ENCODE results near the gene PCED1A. TPM values are rescaled to one million over a fixed set of nuclear protein-coding genes. Genes with fewer than 3 reads are reported as not detected.

The PCED1A gene
- 22.2 and 34.0 TPM in 2 replicates for total RNA-seq

GRCh38 chr20:2840138-2840966 lies at the start of gene PCED1A, which contains the start of gene VPS16:
Gene PCED1A (minus strand): TSS chr20:2840655. CDS start chr20:2839912, 743 bp downstream.
Gene VPS16 (plus strand): TSS chr20:2840745. CDS start chr20:2840775, 30 bp downstream.

GRCh38 chr20:2873010-2873746 lies 32.7 kb upstream of the PCED1A start, which contains the start of gene PTPRA:
Gene PTPRA (plus strand): TSS chr20:2873481. CDS start chr20:2964278, 90,797 bp downstream.

GRCh38 chr20:2816030-2816582 lies 24.3 kb downstream of the PCED1A start, which contains the start of gene TMEM239:
Gene TMEM239 (plus strand): TSS chr20:2816364. CDS start chr20:2816555, 191 bp downstream.

GRCh38 chr20:2814587-2815051 lies 25.8 kb downstream of the PCED1A start, which contains the start of gene C20orf141:
Gene C20orf141 (plus strand): TSS chr20:2814987. CDS start chr20:2815185, 198 bp downstream.

GRCh38 chr20:2800521-2801285 lies 39.8 kb downstream of the PCED1A start, which contains the start of gene CPXM1:
Gene CPXM1 (minus strand): TSS chr20:2800627. CDS start chr20:2800572, 55 bp downstream.

Other genes starting within 250 kb of the PCED1A start
- gene NOP56, start 188.0 kb downstream of the PCED1A start, total RNA-seq: 146 and 205 TPM in 2 replicates
- 87.4 and 137 TPM in 2 replicates for gene IDH3B, start 176.4 kb downstream of the PCED1A start, total RNA-seq
- 1.2 and 4.1 TPM in 2 replicates for gene EBF4, start 147.9 kb downstream of the PCED1A start, total RNA-seq
- 3.5 and 4.8 TPM in 2 replicates for gene CPXM1, start 40.0 kb downstream of the PCED1A start, total RNA-seq
- gene C20orf141, start 25.7 kb downstream of the PCED1A start, total RNA-seq: not detected in 2 replicates
- not detected in 2 replicates for gene TMEM239, start 24.3 kb downstream of the PCED1A start, total RNA-seq
- 59.4 and 68.6 TPM in 2 replicates for gene VPS16, start 90 bp upstream of the PCED1A start, total RNA-seq
- gene PTPRA, start 32.8 kb upstream of the PCED1A start, total RNA-seq: 25.3 and 25.6 TPM in 2 replicates
- gene GNRH2, start 203.0 kb upstream of the PCED1A start, total RNA-seq: 0.11 TPM in 1 of 2 replicates, not detected in the other
- 41.9 and 51.1 TPM in 2 replicates for gene MRPS26, start 205.4 kb upstream of the PCED1A start, total RNA-seq
- not detected in 2 replicates for gene OXT, start 231.0 kb upstream of the PCED1A start, total RNA-seq
- gene AVP, start 244.1 kb upstream of the PCED1A start, total RNA-seq: not detected in 2 replicates